HG02610 (cell line): ENCODE results near the gene CAMTA1.

Source experiments
- ATAC-seq: cut with Tn5 transposase; IDR thresholded peaks from one replicate; pipeline ENCODE4 v1.9.1; 2021; ENCODE audit warnings: mild to moderate bottlenecking, moderate library complexity; ENCODE audit not compliant: unreplicated experiment

The CAMTA1 gene

GRCh38 chr1:6923012-6923411 is 137.8 kb downstream of the CAMTA1 start:
- ATAC-seq = no peak

DNA sequence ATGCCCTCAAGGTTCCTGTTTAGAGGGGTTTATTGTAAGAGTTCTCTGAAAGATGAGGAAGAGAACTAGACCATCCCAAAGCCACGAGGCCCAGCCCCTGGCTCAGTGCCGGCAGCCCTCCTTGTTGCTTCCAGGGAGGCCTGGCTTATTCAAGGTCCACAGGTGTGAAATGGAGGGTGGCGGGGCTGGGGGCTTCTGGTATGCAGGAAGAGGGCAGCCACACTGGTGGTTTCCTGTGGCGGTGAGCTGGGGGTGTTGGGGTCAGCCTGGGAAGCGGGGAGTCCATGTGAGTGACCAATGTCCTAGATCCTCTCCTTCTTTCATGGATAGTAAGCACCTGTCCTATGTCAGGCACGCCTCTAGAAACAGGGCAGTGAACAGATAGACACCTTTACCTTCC is 138.2 kb downstream of the CAMTA1 start:
- ATAC-seq = no peak

GRCh38 chr1:6923955-6924881 is 139.0 kb downstream of the CAMTA1 start:
- no peak for ATAC-seq

DNA sequence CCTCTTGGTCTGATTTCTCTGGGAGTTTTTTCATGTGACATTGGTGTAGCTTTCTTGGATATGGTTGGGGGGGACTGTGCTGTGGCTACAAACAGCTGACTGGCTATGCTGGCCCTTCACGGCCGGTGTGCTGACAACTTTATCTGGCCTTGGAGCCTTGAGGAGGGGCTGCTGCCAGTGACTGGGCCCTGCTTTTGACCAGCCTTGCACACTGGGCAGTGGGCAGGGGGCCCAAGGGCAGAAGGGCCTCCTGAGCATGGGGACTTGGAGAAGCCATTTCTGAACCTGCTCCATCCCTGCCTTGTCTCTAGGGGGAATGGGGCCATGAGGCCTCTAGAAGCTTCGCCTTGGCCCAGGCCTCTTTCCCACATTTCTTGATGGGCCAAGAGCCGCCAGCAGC is 139.6 kb downstream of the CAMTA1 start:
- ATAC-seq = no peak

DNA sequence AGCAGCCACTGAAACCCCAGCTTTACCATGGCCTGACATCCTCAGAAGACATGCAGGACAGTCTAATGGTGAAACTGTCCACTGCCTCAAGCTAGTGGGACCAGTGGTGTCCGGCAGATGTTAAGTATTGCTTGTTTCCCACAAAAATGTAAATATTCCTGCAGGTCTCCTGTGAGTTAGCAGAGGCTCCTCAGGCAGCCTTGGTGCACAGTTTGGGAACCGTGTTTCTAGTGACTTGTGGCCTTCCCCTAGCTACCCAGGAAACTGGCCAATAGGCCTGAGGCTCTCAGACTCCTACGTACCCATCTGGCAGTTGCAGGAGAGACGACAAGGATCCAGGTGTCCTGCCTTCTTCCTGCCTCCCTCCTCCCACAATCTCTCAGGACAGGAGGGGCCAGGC is 142.4 kb downstream of the CAMTA1 start:
- ATAC-seq = no peak

DNA sequence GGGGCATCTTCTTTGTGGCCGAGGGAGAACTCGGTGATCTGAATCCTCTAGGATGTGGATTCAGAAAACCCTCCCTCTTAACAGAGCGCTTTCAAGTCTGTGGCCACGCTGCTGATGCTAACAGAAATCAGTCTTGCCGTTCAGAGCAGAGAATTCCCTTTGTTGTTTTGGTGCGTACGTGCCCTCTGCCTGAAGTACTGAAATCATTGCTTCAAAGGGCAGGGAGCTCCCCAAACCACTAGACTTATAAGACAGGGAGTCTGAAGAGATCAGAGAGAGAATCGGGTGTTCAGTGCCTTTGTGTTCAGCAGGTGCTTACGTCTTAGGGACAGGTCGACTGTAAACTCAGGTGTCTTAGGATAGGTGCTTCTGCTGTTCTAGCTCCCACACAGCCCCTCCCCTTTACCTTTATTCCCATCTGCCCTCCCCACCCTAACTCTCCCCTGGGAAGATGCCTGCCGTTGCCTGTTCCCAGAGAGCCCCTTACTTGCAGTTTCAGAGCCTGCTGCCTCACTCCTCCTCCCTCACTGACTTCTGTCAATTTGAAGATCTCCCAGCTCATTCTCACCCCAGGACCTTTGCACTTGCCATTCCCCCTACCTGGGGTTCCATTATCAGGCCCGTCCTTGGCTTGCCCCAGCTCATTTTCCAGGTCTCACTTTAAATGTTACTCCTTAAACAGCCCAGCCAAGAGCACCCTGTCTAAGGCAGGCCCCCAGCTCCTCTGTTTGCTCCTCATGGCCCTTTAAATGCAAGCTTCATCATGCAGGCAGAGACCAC is 143.0 kb downstream of the CAMTA1 start:
- ATAC-seq = no peak

- no peak for ATAC-seq
Measured at GRCh38 chr1:6930732-6931300, 145.6 kb downstream of the CAMTA1 start.

DNA sequence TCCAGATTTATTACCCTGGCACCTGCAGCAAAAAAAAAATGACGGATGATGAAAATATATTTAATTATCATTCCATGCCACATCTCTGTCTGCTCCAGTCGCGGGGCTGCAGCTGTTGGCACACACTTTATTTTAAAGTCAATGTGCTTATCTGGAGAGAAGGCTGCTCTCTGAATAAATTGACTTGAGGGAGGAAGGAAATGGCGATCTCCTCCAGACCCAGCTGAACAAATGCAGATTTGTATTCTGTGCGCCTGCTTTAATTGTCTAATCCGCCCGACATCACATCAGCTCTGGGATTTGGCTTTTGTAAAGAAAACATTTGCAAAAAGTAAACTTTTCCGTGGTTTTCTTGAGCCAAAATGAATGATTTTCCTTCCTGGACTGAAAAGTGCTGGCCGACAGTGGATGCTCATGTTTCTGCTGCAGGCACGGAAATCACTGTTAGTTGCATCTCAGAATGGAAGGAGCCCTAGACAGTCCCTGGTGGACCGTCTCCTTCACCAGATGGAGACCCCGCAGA is 150.2 kb downstream of the CAMTA1 start:
- ATAC-seq = no peak

DNA sequence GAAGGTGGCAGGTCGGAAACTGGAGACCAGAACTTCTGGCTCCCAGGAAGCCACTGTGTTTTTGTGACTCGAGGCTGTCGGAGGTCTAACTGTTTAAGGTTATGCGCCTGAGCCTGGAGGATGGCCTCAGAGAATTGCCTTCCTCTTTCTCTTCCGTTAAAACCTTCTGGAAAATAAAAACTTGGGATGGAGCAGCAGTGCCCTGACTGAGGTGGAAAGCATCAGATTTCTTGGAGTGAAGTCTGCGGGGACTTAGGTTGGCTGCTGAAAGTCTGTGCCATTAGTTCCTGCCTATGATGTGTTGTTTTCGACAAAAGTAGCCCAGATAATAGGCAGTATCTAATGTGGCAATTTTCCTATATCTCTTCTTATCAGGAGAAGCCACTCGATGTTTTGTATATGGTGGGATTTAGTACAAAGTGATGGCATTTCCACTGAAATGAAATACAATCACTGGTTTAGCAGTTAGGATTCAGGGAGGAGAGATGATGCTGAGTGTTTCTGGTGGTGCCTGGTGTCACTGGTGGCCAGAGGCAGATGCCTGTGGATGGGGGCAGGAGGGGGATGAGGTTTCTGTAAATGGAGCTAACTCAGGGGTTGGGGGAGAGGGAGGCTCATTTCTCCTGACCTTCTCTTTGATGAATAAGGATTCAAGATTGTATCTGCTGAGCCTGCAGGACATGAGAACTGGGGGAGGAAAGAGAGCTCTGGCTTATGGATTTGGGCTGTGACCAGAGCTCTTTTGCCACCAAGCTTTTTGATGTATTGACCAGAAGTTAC is 150.8 kb downstream of the CAMTA1 start:
- ATAC-seq = no peak

GRCh38 chr1:6937048-6937447 is 151.8 kb downstream of the CAMTA1 start:
- ATAC-seq = no peak

DNA sequence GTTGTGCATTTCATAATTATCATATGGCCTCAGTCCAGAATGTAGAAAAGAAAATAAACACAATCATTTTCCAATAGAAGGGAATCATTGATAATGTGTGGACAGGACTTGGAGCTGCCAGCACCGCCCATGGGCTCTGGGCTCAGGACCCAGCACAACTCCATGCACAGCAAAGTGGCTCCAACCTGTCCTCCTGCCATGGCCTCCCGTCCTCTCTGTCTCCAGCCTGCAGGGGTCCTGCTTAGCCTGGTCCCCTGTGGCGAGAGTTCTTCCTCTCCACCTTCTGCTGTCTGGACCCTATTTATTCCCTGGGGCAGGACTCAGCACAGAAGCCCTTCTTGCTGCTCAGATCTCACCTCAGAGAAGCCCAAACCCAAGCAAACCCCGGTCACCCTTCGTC is 154.1 kb downstream of the CAMTA1 start:
- no peak for ATAC-seq

- no peak for ATAC-seq
Measured at GRCh38 chr1:6941786-6942185, 156.5 kb downstream of the CAMTA1 start.

- ATAC-seq = no peak
Measured at GRCh38 chr1:6942990-6943389, 157.7 kb downstream of the CAMTA1 start.

DNA sequence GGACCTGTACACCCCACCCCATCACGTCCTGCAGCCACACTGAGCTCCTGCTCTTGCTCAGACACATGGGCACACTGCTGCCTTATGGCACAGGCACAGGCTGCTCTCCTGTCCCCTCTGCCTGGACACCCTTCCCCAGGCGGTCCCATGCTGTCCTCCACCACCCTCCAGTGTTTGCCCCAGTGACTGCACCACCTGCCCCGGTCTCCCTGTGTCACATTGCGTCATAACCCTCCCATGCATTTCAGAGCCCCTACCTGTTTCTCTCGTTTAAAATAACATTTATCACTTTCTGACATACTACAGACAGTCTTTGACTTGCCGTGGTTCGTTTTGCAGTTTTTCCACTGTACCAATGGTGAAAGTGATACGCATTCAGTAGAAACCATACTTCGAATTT is 159.2 kb downstream of the CAMTA1 start:
- ATAC-seq = no peak

DNA sequence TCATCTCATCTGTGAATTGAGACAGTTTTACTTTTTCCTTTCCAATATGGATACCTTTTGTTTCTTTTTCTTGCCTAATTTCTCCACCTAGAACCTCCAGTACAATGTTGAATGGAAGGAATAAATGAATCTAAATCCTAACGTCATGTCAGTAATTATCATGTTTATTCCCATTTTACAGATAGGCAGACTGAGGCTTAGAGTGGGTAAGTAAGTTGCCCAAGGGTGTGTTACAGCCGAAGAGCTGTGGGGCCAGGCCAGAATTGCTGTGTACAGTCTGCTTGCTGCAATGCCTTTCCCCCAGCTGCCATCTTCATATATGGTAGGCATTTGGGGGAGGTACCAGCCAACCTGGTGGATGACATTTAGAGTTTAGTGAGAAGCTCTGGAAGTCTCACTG is 162.7 kb downstream of the CAMTA1 start:
- ATAC-seq = no peak

DNA sequence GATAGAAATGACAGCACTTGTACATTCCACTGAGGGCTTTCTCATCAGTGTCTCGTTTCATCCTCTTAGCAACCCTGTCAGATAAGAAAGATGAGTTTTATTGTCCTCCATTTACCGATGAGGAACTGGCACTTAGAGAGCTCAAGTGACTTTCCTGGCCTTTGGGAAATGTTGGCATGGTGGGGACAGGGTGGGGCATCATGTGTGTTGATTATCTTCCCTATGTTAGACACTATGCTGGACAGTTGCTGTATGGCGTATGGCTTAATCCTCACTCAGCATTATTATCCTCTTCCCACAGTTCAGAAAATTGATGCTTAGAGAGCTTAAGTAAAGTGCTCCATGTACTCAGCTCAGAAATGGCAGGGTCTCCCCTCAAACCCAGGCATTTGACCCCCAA is 163.2 kb downstream of the CAMTA1 start:
- ATAC-seq = no peak

- ATAC-seq = no peak
Measured at GRCh38 chr1:6948861-6949260, 163.6 kb downstream of the CAMTA1 start.

- ATAC-seq = no peak
Measured at GRCh38 chr1:6950001-6950765, 164.9 kb downstream of the CAMTA1 start.

- no peak for ATAC-seq
Measured at GRCh38 chr1:6951536-6951935, 166.3 kb downstream of the CAMTA1 start.

- ATAC-seq = no peak
Measured at GRCh38 chr1:6953216-6953615, 168.0 kb downstream of the CAMTA1 start.
